SK-N-MC (cell line): ENCODE measurements around the gene DNAH12.

Experiments used
- EZH2 ChIP-seq: fragments of 200-600 bp; sonication (generic); IDR thresholded peaks from one replicate; pipeline ENCODE4 v1.6.1; 2017; ENCODE audit warnings: antibody characterized with exemption
- POLR2AphosphoS5 ChIP-seq: IDR thresholded peaks from 2 replicates; pipeline ENCODE4 v1.6.1; 2012; ENCODE audit warnings: mild to moderate bottlenecking, low read depth, low read length, borderline replicate concordance

- no peak for TF ChIP-seq POLR2AphosphoS5
- TF ChIP-seq EZH2: no peak
These were observed 255.7 kb downstream of the DNAH12 start for GRCh38 chr3:57288403-57288802.
